HG03135 (cell line): ENCODE measurements around the gene SFRP2.

Experiments
- ATAC-seq: cut with Tn5 transposase; IDR thresholded peaks from one replicate; pipeline ENCODE4 v1.9.1; 2021; ENCODE audit warnings: mild to moderate bottlenecking, moderate library complexity; ENCODE audit not compliant: unreplicated experiment

The SFRP2 gene

GRCh38 chr4:153788413-153789276, at the start of gene SFRP2:
SFRP2 (minus strand) TSS chr4:153789083; CDS start chr4:153788835, 248 bp downstream.
- ATAC-seq: no peak

- no peak for ATAC-seq
Measured at GRCh38 chr4:153838564-153838963, 49.7 kb upstream of the SFRP2 start.

DNA sequence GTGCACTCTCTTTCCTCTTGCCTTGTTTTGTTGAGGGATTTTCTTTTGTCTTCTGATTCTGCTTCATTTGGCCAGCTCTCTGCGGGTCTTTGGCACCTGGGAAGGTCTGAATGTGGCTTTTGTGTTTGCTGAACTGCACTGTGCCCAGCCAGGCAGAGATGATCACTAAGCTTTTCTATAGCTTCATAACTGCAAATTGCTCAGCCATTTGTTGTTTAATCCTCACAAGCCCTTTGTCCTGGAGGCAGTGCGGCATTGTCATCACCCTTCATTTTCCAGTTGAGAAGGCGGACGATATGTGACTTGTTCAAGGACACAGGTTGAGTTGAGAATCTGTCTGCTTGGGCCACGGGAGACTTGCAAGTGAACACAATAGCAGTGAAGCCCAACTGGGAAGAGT, 46.0 kb upstream of the SFRP2 start:
- no peak for ATAC-seq

GRCh38 chr4:153832720-153833287, 43.9 kb upstream of the SFRP2 start:
- ATAC-seq: no peak

GRCh38 chr4:153832054-153832453, 43.2 kb upstream of the SFRP2 start:
- ATAC-seq: no peak

- no peak for ATAC-seq
Measured at GRCh38 chr4:153831245-153831644, 42.4 kb upstream of the SFRP2 start.

DNA sequence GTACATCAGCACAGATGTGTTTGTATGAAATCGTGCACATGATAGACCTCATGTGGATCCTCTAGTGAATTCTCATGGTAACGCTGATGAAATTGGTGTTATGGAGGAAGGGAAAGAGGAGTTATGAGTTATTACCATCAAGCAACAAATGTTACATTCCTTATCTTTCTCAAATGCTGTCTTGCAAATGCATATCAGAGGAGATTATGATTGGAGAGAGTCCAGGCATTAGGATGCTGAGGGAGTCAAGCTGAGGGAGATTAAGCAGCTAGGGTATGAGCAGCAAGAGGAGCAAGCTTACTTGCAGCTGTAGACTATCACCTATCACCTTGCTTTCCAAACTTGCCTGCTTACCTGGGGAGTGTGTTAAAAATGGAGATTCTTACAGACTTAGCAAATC, 36.8 kb upstream of the SFRP2 start:
- no peak for ATAC-seq

- no peak for ATAC-seq
Measured at GRCh38 chr4:153825126-153825525, 36.2 kb upstream of the SFRP2 start.

DNA sequence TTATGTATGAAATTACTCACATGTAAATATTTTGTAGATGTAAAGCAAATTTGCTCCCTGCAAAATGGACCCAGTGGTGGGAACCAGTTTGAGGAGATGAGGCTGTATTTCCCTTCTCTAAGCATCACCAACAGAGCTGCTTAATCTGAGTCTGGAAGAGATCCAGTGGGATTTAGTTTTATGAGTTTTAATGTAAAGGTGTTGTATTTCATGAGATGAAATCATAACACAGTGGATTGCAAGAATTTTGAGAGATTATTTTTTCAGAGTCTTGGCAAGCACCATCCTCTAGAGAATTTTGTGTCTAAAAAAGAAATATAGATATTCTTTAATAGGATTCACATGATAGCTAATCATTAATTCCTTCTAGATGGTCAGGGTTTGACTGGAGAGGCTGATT, 35.6 kb upstream of the SFRP2 start:
- ATAC-seq: no peak

GRCh38 chr4:153823483-153823882, 34.6 kb upstream of the SFRP2 start:
- ATAC-seq: no peak

DNA sequence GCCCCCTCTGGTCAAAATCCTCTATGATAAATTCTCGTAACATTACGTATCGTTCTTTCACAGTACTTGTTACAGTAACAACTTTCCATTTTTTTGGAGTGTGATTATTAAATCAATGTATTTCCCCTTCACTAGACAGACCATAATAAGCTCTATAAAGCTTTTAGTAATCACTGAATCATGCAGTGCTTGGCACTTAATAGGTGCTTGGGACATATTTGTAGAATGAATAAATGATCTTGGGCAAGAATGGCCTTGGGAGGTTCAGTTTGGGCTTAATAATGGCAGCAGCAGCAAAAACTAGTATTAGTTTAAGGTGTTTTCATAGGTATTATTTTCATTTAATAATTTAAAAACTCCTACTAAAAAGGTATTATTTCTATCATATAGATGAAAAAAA, 33.4 kb upstream of the SFRP2 start:
- ATAC-seq: no peak

DNA sequence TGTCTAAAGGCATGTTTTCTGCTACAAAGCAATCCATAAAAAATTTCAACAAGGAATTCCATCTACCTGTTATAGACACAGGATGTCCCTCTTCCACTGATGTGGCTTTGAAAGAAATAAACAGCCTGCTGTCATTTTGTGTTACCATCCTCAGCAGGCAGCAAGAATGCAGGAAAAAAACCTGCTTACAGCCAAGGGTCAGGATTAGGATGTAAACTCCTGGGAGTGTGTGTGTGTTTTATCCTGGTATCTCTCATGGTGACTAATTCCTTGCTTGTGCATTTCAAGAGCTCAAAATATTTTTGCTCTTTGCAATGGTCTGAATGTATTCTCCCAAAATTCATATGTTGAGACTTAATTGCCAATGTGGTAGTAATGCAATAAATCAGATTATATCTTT, 28.6 kb upstream of the SFRP2 start:
- no peak for ATAC-seq

- ATAC-seq: no peak
Measured at GRCh38 chr4:153816542-153816941, 27.7 kb upstream of the SFRP2 start.

- no peak for ATAC-seq
Measured at GRCh38 chr4:153814789-153815188, 25.9 kb upstream of the SFRP2 start.

DNA sequence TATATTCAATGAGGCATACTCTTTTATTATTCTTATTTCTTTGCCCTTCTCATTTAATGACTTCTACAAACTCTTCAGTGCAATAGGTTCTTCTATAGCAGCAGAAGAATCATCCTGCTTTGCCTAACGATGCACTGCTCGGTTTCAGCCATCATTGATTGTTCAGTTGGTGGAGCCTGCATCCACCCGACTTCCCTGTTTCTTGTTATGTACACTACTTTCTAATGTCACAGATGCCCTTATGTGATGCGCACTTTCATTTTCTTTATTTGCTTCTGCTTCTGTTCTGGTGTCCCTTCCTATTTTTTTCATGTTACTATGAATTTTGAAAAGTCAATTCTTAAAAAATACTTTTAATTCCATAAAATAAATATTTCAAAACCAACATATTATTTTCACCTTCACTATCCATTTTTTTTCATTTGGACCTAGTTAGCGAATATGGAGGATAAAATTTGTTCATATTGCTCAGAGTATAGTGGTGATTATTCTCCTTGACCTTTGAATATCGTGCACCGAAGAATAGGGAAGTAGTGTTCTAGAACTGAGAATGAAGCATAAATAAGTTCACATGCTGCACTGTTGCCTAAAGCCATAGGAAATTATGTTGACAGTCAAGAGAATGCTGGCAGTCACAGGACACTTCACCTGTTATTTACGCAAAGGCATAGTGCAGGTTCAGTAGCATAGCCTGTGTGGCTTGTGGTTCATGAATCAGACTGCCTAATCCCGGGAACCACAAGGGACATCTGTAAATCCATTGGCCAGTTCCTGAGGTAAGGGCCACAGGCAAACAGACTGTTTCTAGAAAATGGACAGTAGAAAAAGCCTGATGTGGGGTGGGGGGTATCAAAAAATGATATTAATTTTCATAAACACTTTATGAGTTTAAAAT, 21.3 kb upstream of the SFRP2 start:
- ATAC-seq: no peak

GRCh38 chr4:153809307-153809706, 20.4 kb upstream of the SFRP2 start:
- no peak for ATAC-seq

- no peak for ATAC-seq
Measured at GRCh38 chr4:153808175-153808574, 19.3 kb upstream of the SFRP2 start.

GRCh38 chr4:153806073-153806472, 17.2 kb upstream of the SFRP2 start:
- ATAC-seq: no peak

- no peak for ATAC-seq
Measured at GRCh38 chr4:153804722-153805121, 15.8 kb upstream of the SFRP2 start.

- ATAC-seq: no peak
Measured at GRCh38 chr4:153799694-153800074, 10.8 kb upstream of the SFRP2 start.

- ATAC-seq: no peak
Measured at GRCh38 chr4:153798901-153799693, 10.2 kb upstream of the SFRP2 start.
